ENCODE measurements around the gene RTN4. TPM values are rescaled to one million over a fixed set of nuclear protein-coding genes. Genes with fewer than 3 reads are reported as not detected.

RTN4 gene
- total RNA-seq, 4 donors from 2014 or later: 234 to 395 (median 319) TPM

DNA sequence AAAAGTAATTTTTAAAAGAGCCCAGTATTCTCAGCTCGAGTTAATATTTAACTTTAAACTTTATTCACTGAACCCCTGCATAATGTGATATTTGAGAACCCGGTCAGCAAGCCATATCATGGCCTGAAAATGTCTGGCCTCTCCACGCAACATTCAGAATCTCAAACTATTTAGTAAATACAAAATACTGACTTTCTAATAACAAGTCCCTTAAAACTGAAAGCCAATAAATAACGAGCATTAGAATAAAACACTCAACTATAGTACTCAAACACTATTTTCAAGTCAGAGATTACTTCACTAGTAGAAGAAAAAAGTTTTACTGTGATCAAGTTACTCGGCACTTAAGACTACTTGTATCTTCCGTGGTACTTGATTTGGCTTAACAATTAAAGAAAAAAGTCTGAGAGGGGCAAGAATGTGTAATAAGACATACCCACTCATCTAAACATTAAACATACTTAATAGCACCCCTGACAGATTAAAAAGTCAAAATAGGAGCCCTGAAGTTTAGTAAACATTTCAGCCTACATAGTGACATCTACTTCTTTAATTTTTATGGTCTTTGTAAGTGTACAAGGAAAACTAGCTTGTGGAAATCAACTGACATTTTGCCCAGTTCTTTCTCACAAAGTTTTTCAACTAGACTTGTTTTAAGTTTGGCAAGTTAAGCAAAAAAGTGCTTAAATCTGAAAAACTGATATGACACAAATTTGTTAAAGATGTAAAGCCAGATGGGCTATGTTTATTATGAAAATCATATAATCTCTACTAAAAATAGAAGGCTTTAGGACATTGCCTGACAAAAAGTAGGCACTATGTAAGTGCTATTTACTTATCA, 38.2 kb downstream of the RTN4 start:
- 31% methylated on average over 6 of the region's 6 CpGs for WGBS
- Histone ChIP-seq H3K27me3 (no peaks in the 10 kb centered on the region), H3K4me3 (no peak overlapping the region), H3K4me1 (peaks cover 79% of the 10 kb centered on the region), H3K36me3 (no peaks in the 10 kb centered on the region), H3K27ac (peak overlapping the region; percentile 82), H3K9me3 (no peaks in the 10 kb centered on the region)
- TF ChIP-seq CTCF (IDR thresholded peaks at IDR 0.05): no peak
- TF ChIP-seq EP300 (IDR thresholded peaks at IDR 0.05): no peak
- no peak for TF ChIP-seq POLR2AphosphoS5 (IDR thresholded peaks at IDR 0.05)
- TF ChIP-seq POLR2A (IDR thresholded peaks at IDR 0.05): no peak
- no peak for DNase-seq (ENCODE audit: low spot score in 2 of 2)

GRCh38 chr2:55010915-55011314, 39.3 kb downstream of the RTN4 start:
- Histone ChIP-seq H3K4me1 (peaks cover 91% of the 10 kb centered on the region), H3K27me3 (no peaks in the 10 kb centered on the region), H3K4me3 (no peak overlapping the region), H3K27ac (peak overlapping the region; percentile 82), H3K36me3 (no peaks in the 10 kb centered on the region), H3K9me3 (no peaks in the 10 kb centered on the region)
- WGBS: 74% methylated on average over 2 of the region's 2 CpGs
- no peak for TF ChIP-seq POLR2AphosphoS5 (IDR thresholded peaks at IDR 0.05)
- TF ChIP-seq POLR2A (IDR thresholded peaks at IDR 0.05): no peak
- no peak for TF ChIP-seq CTCF (IDR thresholded peaks at IDR 0.05)
- no peak for TF ChIP-seq EP300 (IDR thresholded peaks at IDR 0.05)
- DNase-seq (ENCODE audit: low spot score in 2 of 2): peak in 1 of 2 donors; percentile 67

DNA sequence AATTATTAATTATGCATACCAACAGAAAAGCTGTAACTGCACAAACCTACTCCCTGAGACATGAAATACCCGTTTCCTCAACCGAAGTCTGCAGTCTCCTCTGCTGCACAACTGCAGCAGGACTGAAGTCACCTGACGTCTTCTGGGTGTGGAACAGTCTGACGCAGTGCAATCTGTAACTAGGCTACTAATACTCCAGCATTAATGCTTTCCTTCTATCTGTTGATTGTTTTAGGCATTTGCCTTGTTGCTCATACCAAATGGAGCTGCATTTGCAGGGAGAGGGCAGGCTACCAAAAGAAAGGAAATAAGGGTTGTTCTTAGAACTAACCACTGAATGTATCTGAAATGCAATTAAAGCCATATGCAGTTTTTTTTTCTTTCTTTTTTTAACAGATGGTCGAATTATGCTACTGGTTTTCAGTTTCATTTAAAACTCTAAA, 40.1 kb downstream of the RTN4 start:
- TF ChIP-seq POLR2A (IDR thresholded peaks at IDR 0.05) (no peak), POLR2AphosphoS5 (IDR thresholded peaks at IDR 0.05) (peak in 2 of 3 donors; percentile 16 to 18), EP300 (IDR thresholded peaks at IDR 0.05) (no peak), CTCF (IDR thresholded peaks at IDR 0.05) (no peak)
- Histone ChIP-seq H3K4me1 (peaks cover 97% of the 10 kb centered on the region), H3K9me3 (no peaks in the 10 kb centered on the region), H3K27me3 (no peaks in the 10 kb centered on the region), H3K4me3 (peak overlapping the region; percentile 44), H3K36me3 (no peaks in the 10 kb centered on the region), H3K27ac (peak overlapping the region; percentile 82)
- DNase-seq (ENCODE audit: low spot score in 2 of 2): peak in 1 of 2 donors; percentile 70
- WGBS: 3% methylated on average over 5 of the region's 5 CpGs

DNA sequence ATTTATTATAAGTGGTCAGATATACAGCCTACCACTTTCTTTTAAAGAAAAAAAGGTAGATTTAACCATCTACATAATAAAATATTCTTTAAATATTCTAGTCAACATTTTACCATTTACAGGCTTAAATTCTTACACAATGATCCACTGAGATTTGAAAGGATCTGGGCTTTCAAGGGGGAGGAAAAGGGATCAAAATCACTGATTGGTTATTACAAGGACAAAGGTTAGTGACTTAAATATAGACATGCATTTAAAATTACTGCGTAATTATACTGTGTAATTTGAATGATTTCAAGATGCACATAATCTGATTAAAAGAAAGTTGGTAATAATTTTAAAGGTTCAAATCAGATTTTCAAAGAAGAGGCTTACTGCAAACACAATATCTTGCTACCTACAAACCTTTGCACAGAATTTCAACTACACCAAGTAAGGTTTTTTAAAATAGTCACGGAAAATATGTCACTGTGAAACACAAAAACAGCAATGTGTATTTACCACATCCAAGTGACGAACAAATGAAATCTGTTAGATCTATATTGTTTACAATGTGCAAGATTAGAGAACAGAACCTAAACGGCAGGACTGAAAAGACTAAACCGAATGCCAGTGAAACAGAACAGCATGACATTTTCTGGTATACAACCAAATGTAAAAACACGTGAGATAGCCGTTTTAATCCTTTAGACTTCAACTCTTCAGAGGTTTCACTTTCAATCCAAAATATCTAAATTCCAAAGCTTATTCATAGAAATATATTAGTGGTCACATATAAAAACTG, 40.8 kb downstream of the RTN4 start:
- no peak for DNase-seq (ENCODE audit: low spot score in 2 of 2)
- TF ChIP-seq POLR2A (IDR thresholded peaks at IDR 0.05): no peak
- no peak for TF ChIP-seq EP300 (IDR thresholded peaks at IDR 0.05)
- no peak for TF ChIP-seq CTCF (IDR thresholded peaks at IDR 0.05)
- TF ChIP-seq POLR2AphosphoS5 (IDR thresholded peaks at IDR 0.05): no peak
- WGBS: 12% methylated on average over 7 of the region's 7 CpGs
- peaks cover 98% of the 10 kb centered on the region for H3K4me1 ChIP-seq
- H3K4me3 ChIP-seq: peak overlapping the region; percentile 44
- no peaks in the 10 kb centered on the region for H3K36me3 ChIP-seq
- H3K27me3 ChIP-seq: no peaks in the 10 kb centered on the region
- H3K27ac ChIP-seq: peak overlapping the region; percentile 82
- H3K9me3 ChIP-seq: no peaks in the 10 kb centered on the region

- no peak for DNase-seq (ENCODE audit: low spot score in 2 of 2)
- Histone ChIP-seq H3K4me3 (no peak overlapping the region), H3K4me1 (peaks cover 87% of the 10 kb centered on the region), H3K9me3 (no peaks in the 10 kb centered on the region), H3K27me3 (no peaks in the 10 kb centered on the region), H3K27ac (no peak overlapping the region), H3K36me3 (no peaks in the 10 kb centered on the region)
- 39% methylated on average over 3 of the region's 3 CpGs for WGBS
- no peak for TF ChIP-seq CTCF (IDR thresholded peaks at IDR 0.05)
- no peak for TF ChIP-seq EP300 (IDR thresholded peaks at IDR 0.05)
- TF ChIP-seq POLR2AphosphoS5 (IDR thresholded peaks at IDR 0.05): no peak
- no peak for TF ChIP-seq POLR2A (IDR thresholded peaks at IDR 0.05)
Measured at GRCh38 chr2:55006306-55006705, 43.9 kb downstream of the RTN4 start.
